ENCODE results near the gene ETV3L.

GRCh38 chr1:157114183-157115121 lies 14.8 kb upstream of the ETV3L start:
- TF ChIP-seq YY1 (IDR thresholded peaks at IDR 0.05; ENCODE audit: insufficient read depth, insufficient read length), result no peak
- no peak for TF ChIP-seq ZNF274 (IDR thresholded peaks at IDR 0.05; ENCODE audit: low read depth, low read length)
- TF ChIP-seq SUZ12 (IDR thresholded peaks at IDR 0.05; ENCODE audit: extremely low read depth, insufficient read depth, insufficient read length), result no peak

All from NT2/D1 (cell line).